HG02852 (cell line): ENCODE data around the gene PROB1.
A peak's percentile ranks its signal among the peaks of the same experiment; 100 is the strongest.
"Not testable (repeated sequence)": the region's sequence is repeated elsewhere in the genome, so short reads cannot be mapped to it uniquely, and the experiment has no call there.

ENCODE experiments used
- ATAC-seq: cut with Tn5 transposase; IDR thresholded peaks from one replicate; pipeline ENCODE4 v1.9.1; 2021; ENCODE audit warnings: mild to moderate bottlenecking, moderate library complexity; ENCODE audit not compliant: unreplicated experiment

The PROB1 gene

DNA sequence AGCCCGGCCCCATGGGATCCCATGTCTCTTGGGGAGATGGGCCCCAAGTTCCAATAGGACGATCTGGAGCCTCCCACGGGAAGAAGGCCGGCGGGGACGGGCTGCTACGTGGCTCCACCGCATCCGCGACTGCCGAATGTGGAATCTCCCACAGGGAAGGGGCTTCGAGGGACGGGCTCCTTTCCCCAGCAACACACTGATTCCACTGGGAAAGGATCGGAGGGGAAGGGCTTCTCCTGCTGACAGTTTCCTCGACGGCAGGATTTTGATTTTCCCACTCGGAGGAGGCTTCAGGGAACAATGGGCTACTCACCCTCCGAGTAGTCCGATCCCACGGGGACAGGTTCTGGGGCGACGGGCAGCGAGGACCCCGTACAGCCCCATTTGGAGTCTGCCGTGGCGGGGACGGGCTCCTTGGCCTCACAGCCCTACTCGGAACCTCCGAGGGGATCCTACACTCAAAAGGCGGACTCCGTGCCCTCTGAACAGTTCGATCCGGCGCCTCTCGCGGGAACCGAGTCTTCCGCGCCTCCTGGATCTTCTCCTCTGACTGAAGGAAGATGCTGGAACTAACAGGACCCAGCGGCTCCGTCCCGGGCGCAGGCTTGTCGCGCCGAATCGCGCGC, 1.3 kb downstream of the PROB1 start:
- ATAC-seq, result no peak

DNA sequence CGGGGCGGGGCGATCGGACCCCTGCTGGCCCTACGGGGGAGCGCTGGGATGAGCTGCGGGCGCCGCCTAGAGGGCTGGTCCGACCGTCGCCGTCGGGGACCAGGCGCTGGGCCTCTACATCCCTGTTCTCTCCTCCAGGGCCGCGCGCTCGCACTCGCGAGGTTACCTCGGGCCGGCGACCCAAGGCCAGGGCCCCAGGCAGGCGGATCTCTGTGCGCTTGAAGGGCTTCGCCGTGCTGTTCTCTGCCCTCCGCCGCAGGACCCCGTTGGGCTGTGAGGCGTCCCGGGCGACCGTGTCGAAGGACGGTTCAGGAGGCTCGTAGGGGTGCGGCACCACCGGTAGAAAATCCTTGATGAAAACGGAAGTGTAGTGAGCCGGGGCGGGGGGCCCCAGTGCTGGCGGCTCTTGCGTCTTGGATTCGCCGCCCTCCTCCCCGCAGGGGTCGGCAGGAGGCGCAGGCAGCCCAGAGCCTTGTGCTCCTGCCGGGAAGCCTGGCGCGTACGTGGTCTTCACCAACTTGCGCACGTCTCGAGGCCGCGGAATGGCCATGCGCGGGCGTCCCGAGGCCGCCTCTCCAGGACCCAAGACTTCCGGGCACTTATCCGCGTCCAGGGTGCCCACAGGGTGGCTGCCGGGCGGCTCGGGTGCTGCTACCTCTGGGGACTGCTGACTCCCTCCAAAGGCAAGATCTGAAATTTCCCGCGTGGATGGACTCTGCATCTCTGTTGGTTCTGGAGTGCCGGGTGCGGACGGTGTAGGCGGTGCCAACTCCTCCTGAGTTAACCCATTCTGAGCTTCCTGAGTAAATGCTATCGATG, 2.0 kb downstream of the PROB1 start:
- ATAC-seq, result peak; percentile 50

DNA sequence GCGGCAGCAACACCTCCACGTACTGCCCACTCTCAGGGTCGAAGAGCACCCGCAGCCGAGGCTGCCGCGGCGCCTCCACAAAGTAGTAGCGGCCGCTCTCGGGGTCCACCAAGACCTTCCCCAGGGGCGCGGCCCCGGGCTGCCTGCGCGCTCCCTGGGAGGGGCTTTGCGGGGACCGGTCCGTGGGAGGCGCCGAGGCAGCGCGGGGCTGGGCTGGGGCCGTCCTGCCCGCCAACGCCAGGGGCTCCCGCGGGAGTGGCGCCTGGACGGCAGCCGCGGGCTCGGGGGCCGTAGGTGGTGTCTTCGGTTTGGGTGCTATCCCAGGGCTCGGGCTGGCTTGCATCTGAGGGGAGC, 2.6 kb downstream of the PROB1 start:
- ATAC-seq, result peak; percentile 13

DNA sequence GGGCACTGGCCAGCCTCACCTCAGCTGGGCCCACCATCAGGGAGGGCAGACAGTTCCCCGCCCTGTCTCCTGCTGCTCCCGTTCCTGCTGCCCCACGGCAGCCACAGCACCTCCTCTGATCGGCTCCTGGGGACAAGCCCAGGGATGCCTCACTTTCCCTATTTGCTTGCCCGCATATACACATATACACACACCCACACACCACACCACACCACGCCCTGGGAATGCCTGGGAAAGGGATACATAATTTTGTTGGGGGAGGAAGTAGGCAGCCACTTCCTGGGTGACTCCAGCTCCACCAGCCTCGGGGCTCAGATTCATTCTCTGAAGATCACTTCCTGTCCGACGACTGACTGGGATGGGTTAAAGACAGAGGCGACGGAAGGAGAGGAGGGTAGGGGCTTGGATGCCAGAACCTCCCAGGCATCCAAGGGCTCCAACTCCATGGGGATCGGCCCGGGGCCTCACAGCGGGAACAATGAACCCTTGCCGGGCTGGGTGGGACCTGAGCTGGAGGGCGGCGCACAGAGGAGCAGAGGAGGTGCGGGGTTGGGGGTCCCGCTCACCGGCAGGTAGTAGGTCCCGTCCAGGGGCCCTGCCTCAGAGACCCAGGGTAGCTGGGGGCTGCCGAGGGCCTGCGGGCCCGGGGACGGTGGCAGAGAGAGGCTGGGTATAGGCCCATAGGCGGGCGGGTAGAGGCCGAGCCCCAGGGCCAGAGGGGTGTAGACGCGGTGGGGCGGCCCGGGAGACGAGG, 3.2 kb downstream of the PROB1 start:
- ATAC-seq, result no peak

DNA sequence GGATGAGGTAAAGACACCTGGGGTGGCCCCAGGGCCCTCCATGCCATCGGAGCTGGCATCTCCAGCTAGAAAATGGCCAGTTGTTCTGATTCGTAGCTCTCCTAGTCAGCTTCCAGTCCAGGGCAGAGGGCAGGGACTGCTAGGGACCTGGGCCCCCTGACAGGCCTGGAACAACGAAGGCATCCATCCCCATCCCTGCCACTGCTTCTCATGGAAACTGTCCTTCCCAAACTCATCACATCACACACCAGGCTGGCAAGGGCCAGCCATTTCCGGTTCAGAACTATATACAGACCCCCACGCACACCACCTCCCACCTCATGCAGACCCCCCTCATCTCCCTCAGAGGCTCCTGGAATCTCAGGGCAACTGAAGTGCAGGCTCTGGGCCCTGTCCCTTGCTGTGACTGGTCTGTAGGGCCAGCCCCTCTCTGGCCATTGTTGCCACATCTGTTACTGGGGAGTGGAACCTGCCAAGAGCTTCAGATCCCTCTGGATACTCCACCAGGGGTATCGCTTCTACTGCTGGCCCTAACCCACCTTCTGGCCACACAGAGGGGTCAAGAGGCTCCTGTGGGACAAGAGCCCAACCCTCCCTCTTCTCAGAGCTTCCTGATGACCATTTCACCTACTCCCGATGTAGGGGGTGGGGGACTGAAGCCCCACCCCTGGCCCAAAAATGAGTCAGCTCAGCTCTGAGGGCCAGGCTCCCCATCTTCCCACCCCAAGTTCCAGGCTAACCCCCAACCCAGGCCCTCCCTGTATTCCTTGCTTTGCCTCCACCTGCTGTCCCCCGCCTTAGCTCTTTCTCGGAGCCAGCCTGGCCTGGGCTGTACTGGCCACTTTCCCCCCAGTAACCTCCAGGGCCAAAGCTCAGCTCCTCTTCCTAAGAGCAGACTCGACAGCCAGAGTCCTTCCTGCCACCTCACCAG, 4.0 kb downstream of the PROB1 start:
- no peak for ATAC-seq

DNA sequence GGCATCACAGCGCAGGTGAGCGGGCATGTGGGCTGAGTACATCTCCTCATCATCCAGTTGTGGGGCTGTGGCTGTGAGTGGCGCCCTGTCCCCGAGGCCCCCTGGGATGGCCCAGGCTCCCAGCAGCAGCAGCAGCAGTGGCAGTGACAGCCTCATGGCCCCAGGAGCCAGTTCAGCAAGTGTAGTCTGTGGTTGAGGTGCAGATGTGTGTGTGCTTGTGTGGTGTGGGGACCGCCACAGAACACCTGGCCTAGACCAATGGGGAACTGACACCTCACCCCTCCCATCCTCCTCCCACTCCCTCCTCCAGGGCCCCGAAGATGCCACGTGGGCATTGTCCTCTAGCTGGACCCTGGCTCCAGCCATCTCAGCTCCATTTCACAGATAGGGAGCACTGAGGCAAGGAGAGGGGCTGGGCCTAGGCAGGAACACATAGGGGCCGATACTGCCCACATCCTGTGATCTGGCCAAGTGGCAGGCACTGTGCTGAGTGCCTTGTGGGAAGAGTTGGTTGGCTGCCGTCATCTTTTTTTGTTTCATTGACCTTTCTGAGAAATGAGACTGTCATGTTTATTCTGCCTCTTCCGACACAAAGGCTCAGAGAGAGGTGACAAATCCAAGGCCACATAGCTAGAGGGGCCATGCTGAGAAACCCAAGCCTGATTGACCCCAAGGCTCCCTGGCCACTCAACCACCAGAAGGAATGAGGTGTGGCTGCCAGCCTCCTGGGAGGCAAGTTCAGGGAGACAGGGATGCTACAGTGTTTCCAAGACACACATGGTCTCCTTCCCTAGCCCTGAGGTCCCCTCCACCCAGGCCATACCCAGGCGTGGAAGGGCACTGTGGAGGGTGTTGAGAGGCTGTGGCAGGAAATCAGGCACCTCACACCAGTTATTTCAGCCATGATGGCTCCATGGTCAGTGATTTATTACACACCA, 4.9 kb downstream of the PROB1 start, which contains the start of gene MZB1:
TSS of gene MZB1 (minus strand) at position 213 of the 938 bp plus-strand sequence. CDS start at position 156, 57 bp downstream.
- ATAC-seq, result peak; percentile 43

DNA sequence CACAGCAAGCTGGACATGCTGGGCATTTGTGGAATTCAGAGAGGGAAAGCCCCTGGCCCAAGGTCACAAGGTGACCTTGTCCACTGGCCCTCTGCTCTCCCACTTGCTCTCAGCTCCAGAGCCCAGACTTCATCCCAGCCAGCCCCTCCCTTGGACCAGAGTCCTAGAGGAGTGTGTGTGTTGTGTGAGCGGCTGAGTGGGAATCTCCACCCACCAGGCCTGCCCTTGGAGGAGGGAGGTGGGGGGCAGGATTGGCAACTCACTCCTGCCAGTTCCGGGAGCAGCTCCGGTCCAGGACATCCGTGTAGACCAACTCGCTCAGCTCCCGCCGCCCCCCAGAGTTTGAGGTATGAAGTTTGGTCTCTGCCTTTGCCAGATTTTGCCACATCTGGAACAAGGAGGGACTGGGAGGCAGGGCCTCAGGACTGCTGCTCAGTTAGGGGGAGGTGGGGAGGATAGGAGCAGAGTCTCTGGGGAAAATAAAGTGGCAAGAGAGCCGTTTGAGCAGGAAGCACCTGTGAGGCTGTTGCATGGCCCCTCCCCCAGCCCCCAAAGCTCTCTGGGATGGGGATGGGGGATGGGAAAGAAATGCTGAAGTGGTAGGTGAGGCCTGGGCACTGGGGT, 6.6 kb downstream of the PROB1 start:
- ATAC-seq, result no peak

DNA sequence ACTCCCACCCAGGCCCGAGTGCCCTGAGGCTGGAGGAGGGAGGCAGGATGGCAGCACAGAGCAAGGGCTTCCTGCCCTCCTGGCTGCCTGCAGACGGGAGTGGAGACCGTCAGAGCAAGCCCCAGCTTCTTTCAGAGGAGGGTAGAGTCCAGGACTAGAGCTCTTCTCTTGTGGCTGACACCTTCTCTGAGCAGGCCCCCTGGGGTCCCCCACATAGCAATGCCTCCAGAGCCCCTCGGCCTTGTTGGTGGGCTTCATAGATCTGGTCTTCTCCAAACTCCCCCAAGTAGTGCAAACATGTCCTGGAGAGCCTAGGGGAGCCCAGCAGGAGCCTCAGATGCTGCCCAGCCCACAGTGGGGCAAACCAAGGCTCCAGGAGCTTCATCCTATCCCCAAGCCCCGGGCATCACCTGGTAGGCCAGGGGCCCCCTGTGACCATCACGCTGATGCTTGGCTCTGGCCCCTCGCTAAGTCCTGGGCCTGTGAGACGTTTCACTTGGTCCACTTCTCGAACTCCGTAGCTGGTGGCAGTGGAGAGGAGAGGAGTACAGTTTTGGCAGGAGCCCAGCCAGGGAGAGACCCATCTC, 7.2 kb downstream of the PROB1 start:
- ATAC-seq, result no peak

DNA sequence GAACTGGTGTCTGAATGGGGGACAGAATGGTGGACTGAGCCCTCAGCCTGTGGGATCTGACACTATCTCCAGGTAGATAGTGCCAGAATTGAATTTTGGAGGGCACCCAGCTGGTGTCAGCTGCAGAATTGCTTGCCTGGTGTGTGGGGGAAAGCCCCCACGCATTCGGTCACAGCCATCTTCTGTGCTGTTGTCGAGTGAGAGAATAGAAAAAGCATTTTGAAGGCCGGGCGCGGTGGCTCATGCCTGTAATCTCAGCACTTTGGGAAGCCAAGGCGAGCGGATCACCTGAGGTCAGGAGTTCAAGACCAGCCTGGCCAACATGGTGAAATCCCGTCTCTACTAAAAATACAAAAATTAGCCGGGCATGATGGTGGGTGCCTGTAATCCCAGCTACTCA, 7.9 kb downstream of the PROB1 start:
- not testable (repeated sequence) for ATAC-seq

DNA sequence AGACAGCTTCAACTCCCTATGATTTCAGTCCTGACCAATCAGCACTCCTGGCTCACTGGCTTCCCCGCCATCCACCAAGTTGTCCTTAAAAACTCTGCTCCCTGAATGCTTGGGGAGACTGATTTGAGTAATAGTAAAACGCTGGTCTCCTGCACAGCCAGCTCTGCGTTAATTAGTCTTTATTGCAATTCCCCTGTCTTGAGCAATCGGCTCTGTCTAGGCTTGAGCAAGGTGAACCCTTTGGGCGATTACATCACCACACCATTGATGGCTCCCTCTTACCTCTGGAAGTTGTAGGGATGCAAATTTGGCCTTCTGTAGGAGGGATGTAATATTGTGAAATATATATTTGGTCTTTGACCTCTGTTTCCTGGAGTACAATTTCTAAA, 8.9 kb downstream of the PROB1 start:
- no peak for ATAC-seq

DNA sequence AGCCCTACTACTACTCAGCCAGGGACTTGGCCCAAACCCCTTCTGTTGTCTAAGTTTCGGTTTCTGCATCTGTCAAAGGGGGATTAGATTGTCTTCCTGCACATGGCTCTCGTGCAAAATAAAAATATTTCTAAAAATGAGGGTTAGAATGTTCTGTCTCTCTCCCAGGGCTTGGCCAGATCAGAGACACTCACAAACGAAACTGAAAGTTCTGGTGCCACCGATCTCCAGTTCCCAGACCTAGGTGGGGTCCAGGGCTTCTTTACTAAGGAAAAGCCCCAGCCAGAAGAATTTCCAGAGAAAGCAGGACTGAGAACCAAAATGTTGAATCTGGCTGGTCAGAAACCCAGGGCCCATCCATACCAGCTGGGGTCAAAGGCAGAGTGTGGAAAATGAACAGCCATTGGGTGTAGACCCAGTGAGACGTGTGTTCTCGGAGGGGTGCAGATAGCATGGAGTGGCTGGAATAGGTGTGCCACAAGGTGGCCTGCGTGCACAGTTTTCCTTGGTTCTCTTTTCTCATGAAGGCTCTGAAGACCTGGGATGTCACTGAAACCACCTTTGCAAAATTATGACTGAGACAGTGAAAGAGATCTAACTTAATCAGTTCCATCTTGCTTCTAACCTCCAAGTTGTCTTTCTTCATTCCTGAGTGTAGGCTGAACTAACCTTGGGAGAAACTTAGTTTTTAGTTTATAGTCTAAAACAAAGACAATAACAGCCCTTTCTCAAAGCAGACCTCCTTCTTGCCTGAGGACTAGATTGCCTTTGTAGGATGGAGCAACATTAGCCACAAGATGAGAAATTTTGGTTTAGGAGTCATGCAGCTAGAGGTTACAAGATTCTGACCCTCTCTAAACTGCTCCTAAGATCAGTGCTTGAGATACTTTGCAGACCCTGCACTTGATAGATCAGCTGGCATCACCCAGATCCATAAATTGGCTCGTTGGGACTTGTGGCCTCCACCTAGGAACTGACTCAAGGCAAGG, 9.5 kb downstream of the PROB1 start:
- no peak for ATAC-seq

DNA sequence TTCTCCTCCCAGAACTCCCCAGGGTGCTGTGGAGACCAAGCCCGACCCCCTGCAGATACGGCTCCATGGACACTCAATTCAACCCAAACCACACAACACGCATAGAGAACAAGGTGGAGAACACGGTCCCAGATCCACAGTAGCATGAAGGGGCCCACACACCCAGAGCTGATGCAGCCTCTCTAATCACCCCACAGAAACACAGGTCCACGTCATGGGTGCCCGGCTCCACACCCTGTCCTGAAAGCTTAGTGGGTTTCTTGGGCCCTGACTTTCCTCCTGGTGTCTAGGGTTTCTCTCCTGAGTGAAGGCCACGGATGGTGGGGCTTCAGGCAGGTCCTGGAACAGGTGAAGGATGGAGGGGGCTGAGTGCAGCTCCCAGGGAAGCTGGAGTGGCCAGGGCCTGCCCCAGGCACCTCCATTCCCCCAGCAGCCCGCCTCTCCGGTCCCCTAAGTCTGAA, 10.3 kb downstream of the PROB1 start:
- no peak for ATAC-seq

DNA sequence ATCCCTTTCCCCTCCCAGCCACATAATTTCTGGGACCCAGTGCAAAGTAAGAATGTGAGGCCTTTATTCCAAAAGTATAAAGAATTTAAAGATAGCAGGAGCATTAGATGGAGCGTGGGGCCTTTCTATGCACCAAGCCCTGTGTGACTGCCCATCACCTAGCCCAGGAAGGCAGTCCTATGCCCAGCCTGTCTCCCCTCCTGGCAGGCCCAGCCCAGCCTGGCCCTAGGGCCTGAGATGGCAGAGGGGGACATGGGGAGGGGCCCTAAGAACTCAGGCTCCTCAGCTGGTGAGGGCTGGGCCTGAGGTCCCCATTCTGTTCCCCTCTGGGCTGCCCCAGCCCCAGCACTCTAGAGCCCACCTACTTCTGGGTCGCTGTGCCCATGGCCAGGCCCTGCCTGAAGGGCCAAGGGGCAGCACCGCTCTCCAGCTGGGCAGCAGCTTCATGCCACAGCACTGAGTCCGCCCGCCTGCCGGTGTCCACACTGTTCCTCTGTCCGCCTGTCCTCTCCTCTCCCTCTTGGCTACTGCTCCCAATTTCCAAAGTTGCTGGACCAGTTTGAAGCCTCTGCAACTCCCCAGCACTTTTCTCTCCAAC, 10.8 kb downstream of the PROB1 start:
- no peak for ATAC-seq

DNA sequence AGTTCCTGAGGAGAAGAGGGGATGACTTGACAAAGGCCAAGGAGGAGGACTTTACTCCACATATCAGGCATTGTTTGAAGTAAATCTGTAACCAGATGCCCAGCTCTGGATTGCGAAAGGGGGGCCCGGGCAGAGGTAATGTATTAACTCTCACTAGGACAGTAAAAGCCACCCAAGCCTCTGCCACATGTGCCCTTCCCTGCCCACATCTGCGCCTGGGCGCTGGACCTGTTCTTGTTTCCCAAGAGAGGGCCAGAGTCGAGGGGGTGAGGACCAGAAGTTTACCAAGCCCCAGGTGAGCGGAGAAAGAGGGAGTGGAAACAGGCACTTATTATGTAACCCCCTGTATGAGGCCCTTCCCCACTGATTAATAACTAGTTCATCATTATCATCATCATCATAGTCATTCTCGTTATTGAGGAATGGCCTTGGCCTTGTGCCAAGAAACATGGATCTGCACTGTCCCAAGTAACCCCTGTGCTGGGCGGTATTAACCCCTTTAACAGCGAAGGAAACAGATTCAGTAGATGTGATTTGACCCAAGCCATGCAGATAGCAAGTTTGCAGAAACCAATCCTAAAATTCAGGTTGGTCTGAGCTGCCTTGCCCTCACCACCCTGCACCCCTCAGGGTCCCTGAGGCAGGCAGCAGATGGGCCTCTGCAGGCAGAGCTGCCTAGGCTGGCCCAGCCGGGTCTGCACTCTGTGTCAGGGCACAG, 11.5 kb downstream of the PROB1 start, which contains the start of gene SLC23A1:
TSS of gene SLC23A1 (minus strand) at position 23 of the 718 bp plus-strand sequence. CDS start 44 bp downstream, outside the sequence.
- no peak for ATAC-seq

DNA sequence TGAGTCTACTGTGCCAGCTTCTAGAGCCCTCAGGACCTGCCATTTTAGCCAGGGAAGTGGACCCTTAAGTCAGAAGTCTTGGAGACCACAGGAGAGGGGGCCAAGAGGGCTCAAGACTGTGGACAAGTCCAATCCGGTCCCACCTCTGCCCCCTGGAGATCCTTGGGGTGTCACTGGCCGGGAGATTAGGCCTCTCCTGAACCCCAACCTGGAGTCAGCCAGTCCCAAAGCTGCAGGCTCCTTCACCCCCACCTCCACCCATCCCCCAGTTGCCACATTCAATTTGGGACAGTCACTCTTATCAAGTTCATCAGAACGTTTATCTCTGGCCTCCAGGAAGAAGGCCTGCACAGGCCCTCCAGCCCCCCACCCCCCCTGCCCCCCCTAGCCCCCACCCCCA, 12.1 kb downstream of the PROB1 start:
- ATAC-seq, result no peak
